ENCODE results near the gene SPATA24.
"Not testable (repeated sequence)": the region's sequence is repeated elsewhere in the genome, so short reads cannot be mapped to it uniquely, and the experiment has no call there.

SPATA24 gene

DNA sequence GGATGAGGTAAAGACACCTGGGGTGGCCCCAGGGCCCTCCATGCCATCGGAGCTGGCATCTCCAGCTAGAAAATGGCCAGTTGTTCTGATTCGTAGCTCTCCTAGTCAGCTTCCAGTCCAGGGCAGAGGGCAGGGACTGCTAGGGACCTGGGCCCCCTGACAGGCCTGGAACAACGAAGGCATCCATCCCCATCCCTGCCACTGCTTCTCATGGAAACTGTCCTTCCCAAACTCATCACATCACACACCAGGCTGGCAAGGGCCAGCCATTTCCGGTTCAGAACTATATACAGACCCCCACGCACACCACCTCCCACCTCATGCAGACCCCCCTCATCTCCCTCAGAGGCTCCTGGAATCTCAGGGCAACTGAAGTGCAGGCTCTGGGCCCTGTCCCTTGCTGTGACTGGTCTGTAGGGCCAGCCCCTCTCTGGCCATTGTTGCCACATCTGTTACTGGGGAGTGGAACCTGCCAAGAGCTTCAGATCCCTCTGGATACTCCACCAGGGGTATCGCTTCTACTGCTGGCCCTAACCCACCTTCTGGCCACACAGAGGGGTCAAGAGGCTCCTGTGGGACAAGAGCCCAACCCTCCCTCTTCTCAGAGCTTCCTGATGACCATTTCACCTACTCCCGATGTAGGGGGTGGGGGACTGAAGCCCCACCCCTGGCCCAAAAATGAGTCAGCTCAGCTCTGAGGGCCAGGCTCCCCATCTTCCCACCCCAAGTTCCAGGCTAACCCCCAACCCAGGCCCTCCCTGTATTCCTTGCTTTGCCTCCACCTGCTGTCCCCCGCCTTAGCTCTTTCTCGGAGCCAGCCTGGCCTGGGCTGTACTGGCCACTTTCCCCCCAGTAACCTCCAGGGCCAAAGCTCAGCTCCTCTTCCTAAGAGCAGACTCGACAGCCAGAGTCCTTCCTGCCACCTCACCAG is 13.0 kb downstream of the SPATA24 start:
- Histone ChIP-seq H3K9ac (peak overlapping the region; percentile 98), H3K4me3 (peak overlapping the region; percentile 78), H3K9me3 (no peaks in the 10 kb centered on the region), H3K36me3 (peaks cover 31% of the 10 kb centered on the region), H4K20me1 (peaks cover 16% of the 10 kb centered on the region), H3K4me1 (peaks cover 56% of the 10 kb centered on the region), H3K27me3 (no peaks in the 10 kb centered on the region), H3K27ac (peak overlapping the region; percentile 100), H3K4me2 (peak overlapping the region; percentile 99)
- no peak for TF ChIP-seq Cebpa-rat (IDR thresholded peaks at IDR 0.05)

- H4K20me1 ChIP-seq, result peaks cover 7% of the 10 kb centered on the region
- peak within 1 kb of the TSS; percentile 98 for H3K9ac ChIP-seq
- TF ChIP-seq Cebpa-rat (IDR thresholded peaks at IDR 0.05), result no peak
- peaks cover 56% of the 10 kb centered on the region for H3K4me1 ChIP-seq
- H3K27ac ChIP-seq, result peak within 1 kb of the TSS; percentile 100
- H3K36me3 ChIP-seq, result peaks cover 21% of the 10 kb centered on the region
- no peaks in the 10 kb centered on the region for H3K27me3 ChIP-seq
- H3K9me3 ChIP-seq, result no peaks in the 10 kb centered on the region
- peak within 1 kb of the TSS; percentile 99 for H3K4me2 ChIP-seq
- peak within 1 kb of the TSS; percentile 78 for H3K4me3 ChIP-seq
Measured at GRCh38 chr5:139389701-139390638, 13.9 kb downstream of the SPATA24 start, which contains the start of gene MZB1. MZB1 (minus strand) TSS chr5:139389913; CDS start chr5:139389856, 57 bp downstream.

DNA sequence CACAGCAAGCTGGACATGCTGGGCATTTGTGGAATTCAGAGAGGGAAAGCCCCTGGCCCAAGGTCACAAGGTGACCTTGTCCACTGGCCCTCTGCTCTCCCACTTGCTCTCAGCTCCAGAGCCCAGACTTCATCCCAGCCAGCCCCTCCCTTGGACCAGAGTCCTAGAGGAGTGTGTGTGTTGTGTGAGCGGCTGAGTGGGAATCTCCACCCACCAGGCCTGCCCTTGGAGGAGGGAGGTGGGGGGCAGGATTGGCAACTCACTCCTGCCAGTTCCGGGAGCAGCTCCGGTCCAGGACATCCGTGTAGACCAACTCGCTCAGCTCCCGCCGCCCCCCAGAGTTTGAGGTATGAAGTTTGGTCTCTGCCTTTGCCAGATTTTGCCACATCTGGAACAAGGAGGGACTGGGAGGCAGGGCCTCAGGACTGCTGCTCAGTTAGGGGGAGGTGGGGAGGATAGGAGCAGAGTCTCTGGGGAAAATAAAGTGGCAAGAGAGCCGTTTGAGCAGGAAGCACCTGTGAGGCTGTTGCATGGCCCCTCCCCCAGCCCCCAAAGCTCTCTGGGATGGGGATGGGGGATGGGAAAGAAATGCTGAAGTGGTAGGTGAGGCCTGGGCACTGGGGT is 15.6 kb downstream of the SPATA24 start:
- no peaks in the 10 kb centered on the region for H3K27me3 ChIP-seq
- H3K4me3 ChIP-seq, result peak overlapping the region; percentile 78
- no peaks in the 10 kb centered on the region for H3K9me3 ChIP-seq
- peak overlapping the region; percentile 99 for H3K4me2 ChIP-seq
- H3K27ac ChIP-seq, result peak overlapping the region; percentile 100
- peaks cover 16% of the 10 kb centered on the region for H4K20me1 ChIP-seq
- no peak for TF ChIP-seq Cebpa-rat (IDR thresholded peaks at IDR 0.05)
- H3K4me1 ChIP-seq, result peaks cover 67% of the 10 kb centered on the region
- peaks cover 17% of the 10 kb centered on the region; the same call in 1 of the 2 replicates for H3K36me3 ChIP-seq
- peak overlapping the region; percentile 98 for H3K9ac ChIP-seq

- Histone ChIP-seq H3K27ac (peak overlapping the region; percentile 100), H3K36me3 (peaks cover 17% of the 10 kb centered on the region; the same call in 1 of the 2 replicates), H4K20me1 (peaks cover 20% of the 10 kb centered on the region), H3K4me2 (peak overlapping the region; percentile 99), H3K9me3 (no peaks in the 10 kb centered on the region), H3K9ac (peak overlapping the region; percentile 98), H3K27me3 (no peaks in the 10 kb centered on the region), H3K4me3 (peak overlapping the region; percentile 78), H3K4me1 (peaks cover 73% of the 10 kb centered on the region)
- no peak for TF ChIP-seq Cebpa-rat (IDR thresholded peaks at IDR 0.05)
Measured at GRCh38 chr5:139387611-139388197, 16.2 kb downstream of the SPATA24 start.

GRCh38 chr5:139386956-139387355 is 16.9 kb downstream of the SPATA24 start:
- not testable (repeated sequence) for H3K9me3 ChIP-seq, H3K27me3 ChIP-seq
- Histone ChIP-seq H3K27ac (peak overlapping the region; percentile 100), H3K36me3 (peaks cover 17% of the 10 kb centered on the region; the same call in 1 of the 2 replicates), H3K4me2 (peak overlapping the region; percentile 99), H3K9ac (peak overlapping the region; percentile 98), H4K20me1 (peaks cover 24% of the 10 kb centered on the region), H3K4me3 (peak overlapping the region; percentile 78), H3K4me1 (peaks cover 80% of the 10 kb centered on the region)

DNA sequence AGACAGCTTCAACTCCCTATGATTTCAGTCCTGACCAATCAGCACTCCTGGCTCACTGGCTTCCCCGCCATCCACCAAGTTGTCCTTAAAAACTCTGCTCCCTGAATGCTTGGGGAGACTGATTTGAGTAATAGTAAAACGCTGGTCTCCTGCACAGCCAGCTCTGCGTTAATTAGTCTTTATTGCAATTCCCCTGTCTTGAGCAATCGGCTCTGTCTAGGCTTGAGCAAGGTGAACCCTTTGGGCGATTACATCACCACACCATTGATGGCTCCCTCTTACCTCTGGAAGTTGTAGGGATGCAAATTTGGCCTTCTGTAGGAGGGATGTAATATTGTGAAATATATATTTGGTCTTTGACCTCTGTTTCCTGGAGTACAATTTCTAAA is 17.8 kb downstream of the SPATA24 start:
- Histone ChIP-seq H3K9ac (peak overlapping the region; percentile 98), H4K20me1 (peaks cover 24% of the 10 kb centered on the region), H3K9me3 (no peaks in the 10 kb centered on the region), H3K27ac (peak overlapping the region; percentile 100), H3K36me3 (peaks cover 17% of the 10 kb centered on the region; the same call in 1 of the 2 replicates), H3K27me3 (no peaks in the 10 kb centered on the region), H3K4me2 (peak overlapping the region; percentile 99), H3K4me3 (peak overlapping the region; percentile 78), H3K4me1 (peaks cover 82% of the 10 kb centered on the region)
- TF ChIP-seq Cebpa-rat (IDR thresholded peaks at IDR 0.05), result peak; percentile 79

- Histone ChIP-seq H3K27me3 (no peaks in the 10 kb centered on the region), H3K4me1 (peaks cover 82% of the 10 kb centered on the region), H3K4me2 (peak overlapping the region; percentile 99), H4K20me1 (peaks cover 24% of the 10 kb centered on the region), H3K27ac (peak overlapping the region; percentile 100), H3K9ac (peak overlapping the region; percentile 98), H3K4me3 (peak overlapping the region; percentile 78), H3K9me3 (no peaks in the 10 kb centered on the region), H3K36me3 (peaks cover 18% of the 10 kb centered on the region; the same call in 1 of the 2 replicates)
- TF ChIP-seq Cebpa-rat (IDR thresholded peaks at IDR 0.05), result no peak
Measured at GRCh38 chr5:139385061-139386049, 18.5 kb downstream of the SPATA24 start.

DNA sequence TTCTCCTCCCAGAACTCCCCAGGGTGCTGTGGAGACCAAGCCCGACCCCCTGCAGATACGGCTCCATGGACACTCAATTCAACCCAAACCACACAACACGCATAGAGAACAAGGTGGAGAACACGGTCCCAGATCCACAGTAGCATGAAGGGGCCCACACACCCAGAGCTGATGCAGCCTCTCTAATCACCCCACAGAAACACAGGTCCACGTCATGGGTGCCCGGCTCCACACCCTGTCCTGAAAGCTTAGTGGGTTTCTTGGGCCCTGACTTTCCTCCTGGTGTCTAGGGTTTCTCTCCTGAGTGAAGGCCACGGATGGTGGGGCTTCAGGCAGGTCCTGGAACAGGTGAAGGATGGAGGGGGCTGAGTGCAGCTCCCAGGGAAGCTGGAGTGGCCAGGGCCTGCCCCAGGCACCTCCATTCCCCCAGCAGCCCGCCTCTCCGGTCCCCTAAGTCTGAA is 19.3 kb downstream of the SPATA24 start:
- Histone ChIP-seq H3K36me3 (peaks cover 25% of the 10 kb centered on the region; the same call in 1 of the 2 replicates), H3K27me3 (no peaks in the 10 kb centered on the region), H3K9ac (peak overlapping the region; percentile 98), H3K27ac (peak overlapping the region; percentile 100), H3K9me3 (no peaks in the 10 kb centered on the region), H3K4me2 (peak overlapping the region; percentile 99), H3K4me1 (peaks cover 83% of the 10 kb centered on the region), H3K4me3 (peak overlapping the region; percentile 78), H4K20me1 (peaks cover 24% of the 10 kb centered on the region)
- TF ChIP-seq Cebpa-rat (IDR thresholded peaks at IDR 0.05), result no peak

All from BLaER1 (cell line).